ENCODE data around the gene SHISAL1. TPM values are rescaled to one million over a fixed set of nuclear protein-coding genes. Genes with fewer than 3 reads are reported as not detected.

The SHISAL1 gene
- total RNA-seq, 1 donor from 2014 or later, result 3.2 TPM

DNA sequence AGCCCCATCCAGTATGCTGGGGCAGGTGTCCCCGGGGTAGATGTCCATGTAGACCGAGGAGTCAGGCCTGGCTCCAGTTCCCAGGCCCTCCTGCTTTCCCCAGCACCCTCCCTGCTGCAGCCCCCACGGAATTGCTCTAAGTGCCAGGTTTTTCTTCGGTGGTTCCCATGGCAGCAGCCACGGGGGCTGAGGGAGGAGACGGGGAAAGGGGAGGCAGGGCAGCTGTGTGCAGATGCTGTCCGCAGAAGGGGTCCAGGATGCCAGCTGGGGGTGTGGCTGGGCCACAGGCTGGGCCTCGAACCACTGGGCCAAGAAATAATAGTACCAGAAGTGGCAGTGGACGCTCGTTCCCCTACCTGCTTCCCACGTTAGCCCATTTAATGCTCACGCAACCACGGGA lies 25.0 kb downstream of the SHISAL1 start:
- H3K36me3 Mint-ChIP-seq (ENCODE audit: unreplicated experiment), result peaks cover 7% of the 10 kb centered on the region
- peaks cover 6% of the 10 kb centered on the region for H3K27me3 Mint-ChIP-seq (ENCODE audit: unreplicated experiment)
- no peak for DNase-seq
- TF ChIP-seq, protein P1, sequence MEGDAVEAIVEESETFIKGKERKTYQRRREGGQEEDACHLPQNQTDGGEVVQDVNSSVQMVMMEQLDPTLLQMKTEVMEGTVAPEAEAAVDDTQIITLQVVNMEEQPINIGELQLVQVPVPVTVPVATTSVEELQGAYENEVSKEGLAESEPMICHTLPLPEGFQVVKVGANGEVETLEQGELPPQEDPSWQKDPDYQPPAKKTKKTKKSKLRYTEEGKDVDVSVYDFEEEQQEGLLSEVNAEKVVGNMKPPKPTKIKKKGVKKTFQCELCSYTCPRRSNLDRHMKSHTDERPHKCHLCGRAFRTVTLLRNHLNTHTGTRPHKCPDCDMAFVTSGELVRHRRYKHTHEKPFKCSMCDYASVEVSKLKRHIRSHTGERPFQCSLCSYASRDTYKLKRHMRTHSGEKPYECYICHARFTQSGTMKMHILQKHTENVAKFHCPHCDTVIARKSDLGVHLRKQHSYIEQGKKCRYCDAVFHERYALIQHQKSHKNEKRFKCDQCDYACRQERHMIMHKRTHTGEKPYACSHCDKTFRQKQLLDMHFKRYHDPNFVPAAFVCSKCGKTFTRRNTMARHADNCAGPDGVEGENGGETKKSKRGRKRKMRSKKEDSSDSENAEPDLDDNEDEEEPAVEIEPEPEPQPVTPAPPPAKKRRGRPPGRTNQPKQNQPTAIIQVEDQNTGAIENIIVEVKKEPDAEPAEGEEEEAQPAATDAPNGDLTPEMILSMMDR (IDR thresholded peaks at IDR 0.05; ENCODE audit: partially characterized antibody, unreplicated experiment), result no peak
- H3K27ac Mint-ChIP-seq (ENCODE audit: unreplicated experiment), result no peak overlapping the region
- H3K4me3 Mint-ChIP-seq (ENCODE audit: unreplicated experiment), result no peak overlapping the region
- peaks cover 3% of the 10 kb centered on the region for H3K9me3 Mint-ChIP-seq (ENCODE audit: unreplicated experiment)
- H3K4me1 Mint-ChIP-seq (ENCODE audit: low read depth, unreplicated experiment), result peaks cover 9% of the 10 kb centered on the region

DNA sequence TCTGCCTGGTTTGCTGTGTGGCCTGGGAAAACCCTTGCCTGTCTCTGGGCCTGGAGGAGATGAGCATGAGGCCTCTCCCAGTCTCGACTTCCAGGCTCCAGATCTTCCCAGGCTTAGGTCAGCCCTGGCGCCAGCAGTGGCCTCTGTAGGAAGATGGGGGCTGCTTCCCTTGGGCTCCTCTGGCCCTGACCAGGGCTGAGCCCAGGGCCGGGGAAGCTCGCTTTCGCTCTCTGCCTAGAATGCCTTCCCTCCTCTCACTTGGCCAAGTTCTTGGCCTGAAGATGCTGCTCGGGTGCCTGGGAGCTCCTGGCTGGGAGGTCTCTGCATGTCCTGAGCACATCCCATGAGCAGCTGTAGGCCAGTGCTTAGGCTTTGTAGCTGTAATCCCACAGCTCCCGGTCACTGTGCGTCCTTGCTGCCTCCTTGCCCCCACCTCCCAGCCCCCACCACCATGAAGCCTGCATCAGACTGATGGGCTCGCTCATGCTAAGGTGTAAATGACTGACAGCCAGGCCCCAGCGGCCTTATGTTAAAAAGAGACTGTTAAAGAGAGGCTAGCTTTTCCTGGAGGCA lies 25.5 kb downstream of the SHISAL1 start:
- Mint-ChIP-seq H3K9me3 (ENCODE audit: unreplicated experiment) (peaks cover 3% of the 10 kb centered on the region), H3K27ac (ENCODE audit: unreplicated experiment) (no peak overlapping the region), H3K36me3 (ENCODE audit: unreplicated experiment) (peaks cover 7% of the 10 kb centered on the region), H3K4me3 (ENCODE audit: unreplicated experiment) (no peak overlapping the region), H3K27me3 (ENCODE audit: unreplicated experiment) (peaks cover 6% of the 10 kb centered on the region), H3K4me1 (ENCODE audit: low read depth, unreplicated experiment) (peaks cover 12% of the 10 kb centered on the region)
- DNase-seq, result no peak
- TF ChIP-seq, protein P1 (IDR thresholded peaks at IDR 0.05; ENCODE audit: partially characterized antibody, unreplicated experiment), result no peak

- Mint-ChIP-seq H3K36me3 (ENCODE audit: unreplicated experiment) (peaks cover 7% of the 10 kb centered on the region), H3K9me3 (ENCODE audit: unreplicated experiment) (peaks cover 3% of the 10 kb centered on the region), H3K27ac (ENCODE audit: unreplicated experiment) (no peak overlapping the region), H3K4me3 (ENCODE audit: unreplicated experiment) (no peak overlapping the region), H3K4me1 (ENCODE audit: low read depth, unreplicated experiment) (peaks cover 12% of the 10 kb centered on the region), H3K27me3 (ENCODE audit: unreplicated experiment) (peaks cover 6% of the 10 kb centered on the region)
- TF ChIP-seq, protein P1 (IDR thresholded peaks at IDR 0.05; ENCODE audit: partially characterized antibody, unreplicated experiment), result no peak
- DNase-seq, result no peak
Observed at GRCh38 chr22:44286646-44287045, 26.1 kb downstream of the SHISAL1 start.

- Mint-ChIP-seq H3K27ac (ENCODE audit: unreplicated experiment) (no peak overlapping the region), H3K4me1 (ENCODE audit: low read depth, unreplicated experiment) (peaks cover 9% of the 10 kb centered on the region), H3K36me3 (ENCODE audit: unreplicated experiment) (peaks cover 7% of the 10 kb centered on the region), H3K4me3 (ENCODE audit: unreplicated experiment) (peak overlapping the region; percentile 21), H3K27me3 (ENCODE audit: unreplicated experiment) (peaks cover 6% of the 10 kb centered on the region), H3K9me3 (ENCODE audit: unreplicated experiment) (peaks cover 7% of the 10 kb centered on the region)
- TF ChIP-seq, protein P1 (IDR thresholded peaks at IDR 0.05; ENCODE audit: partially characterized antibody, unreplicated experiment), result no peak
- no peak for DNase-seq
Observed at GRCh38 chr22:44284711-44285110, 28.0 kb downstream of the SHISAL1 start.

DNA sequence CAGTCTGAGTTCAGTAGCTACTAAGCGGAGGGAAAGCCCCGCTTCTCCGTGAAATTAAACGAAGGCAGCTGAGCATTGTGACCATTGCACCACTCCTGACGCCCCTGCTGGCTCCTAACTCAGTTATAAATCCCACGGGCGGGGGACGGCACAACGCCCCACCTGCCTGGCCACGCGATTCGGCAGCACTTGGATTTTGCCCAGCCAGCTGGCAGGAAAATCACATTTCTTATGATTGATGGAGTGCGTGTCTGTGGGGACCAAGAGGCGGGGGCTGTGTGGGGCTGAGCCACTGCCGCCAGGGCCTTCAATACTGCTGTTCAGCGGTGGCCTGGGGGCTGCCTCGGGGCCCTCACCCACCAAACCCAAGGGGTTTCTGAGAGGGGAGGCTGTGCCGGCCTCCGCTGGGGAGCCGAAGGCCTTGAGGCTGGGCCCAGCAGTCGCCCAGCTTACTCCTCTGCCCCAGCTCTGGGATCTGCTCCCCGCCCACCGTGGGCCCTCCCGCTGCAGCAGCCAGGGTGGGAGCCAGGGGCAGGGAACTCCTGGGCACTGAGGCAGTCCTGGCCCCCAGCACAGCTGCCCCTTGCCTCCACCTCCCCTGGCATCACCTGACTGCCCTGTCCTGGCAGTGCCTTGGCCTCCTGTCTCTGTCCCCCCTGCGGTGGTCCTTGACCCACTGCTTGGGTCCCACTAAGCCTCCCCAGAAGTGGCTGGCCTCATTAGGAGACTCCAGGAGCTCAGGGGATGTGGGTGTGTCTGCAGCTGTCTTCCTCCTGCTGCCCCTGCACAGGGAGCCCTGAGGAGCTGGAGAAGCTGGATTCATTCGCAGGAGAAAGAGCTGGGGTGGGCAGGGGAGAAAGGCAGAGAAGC lies 30.7 kb downstream of the SHISAL1 start:
- peaks cover 6% of the 10 kb centered on the region for H3K27me3 Mint-ChIP-seq (ENCODE audit: unreplicated experiment)
- H3K9me3 Mint-ChIP-seq (ENCODE audit: unreplicated experiment), result peaks cover 10% of the 10 kb centered on the region
- TF ChIP-seq, protein P1 (IDR thresholded peaks at IDR 0.05; ENCODE audit: partially characterized antibody, unreplicated experiment), result no peak
- no peak overlapping the region for H3K27ac Mint-ChIP-seq (ENCODE audit: unreplicated experiment)
- DNase-seq, result no peak
- no peak overlapping the region for H3K4me3 Mint-ChIP-seq (ENCODE audit: unreplicated experiment)
- peaks cover 3% of the 10 kb centered on the region for H3K4me1 Mint-ChIP-seq (ENCODE audit: low read depth, unreplicated experiment)
- peaks cover 7% of the 10 kb centered on the region for H3K36me3 Mint-ChIP-seq (ENCODE audit: unreplicated experiment)

Data from glutamatergic neuron (in vitro differentiated cells).